Fibroblast of skin of right quadriceps (primary cell): ENCODE results near the gene CLEC4G.
A peak's percentile ranks its signal among the peaks of the same experiment; 100 is the strongest.
"Not testable (repeated sequence)": the region's sequence is repeated elsewhere in the genome, so short reads cannot be mapped to it uniquely, and the experiment has no call there.

ENCODE experiments used
- DNase-seq: peaks from one replicate; pipeline ENCODE4 v3.0.0-alpha.2; 2013

Gene CLEC4G, protein sequence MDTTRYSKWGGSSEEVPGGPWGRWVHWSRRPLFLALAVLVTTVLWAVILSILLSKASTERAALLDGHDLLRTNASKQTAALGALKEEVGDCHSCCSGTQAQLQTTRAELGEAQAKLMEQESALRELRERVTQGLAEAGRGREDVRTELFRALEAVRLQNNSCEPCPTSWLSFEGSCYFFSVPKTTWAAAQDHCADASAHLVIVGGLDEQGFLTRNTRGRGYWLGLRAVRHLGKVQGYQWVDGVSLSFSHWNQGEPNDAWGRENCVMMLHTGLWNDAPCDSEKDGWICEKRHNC

DNA sequence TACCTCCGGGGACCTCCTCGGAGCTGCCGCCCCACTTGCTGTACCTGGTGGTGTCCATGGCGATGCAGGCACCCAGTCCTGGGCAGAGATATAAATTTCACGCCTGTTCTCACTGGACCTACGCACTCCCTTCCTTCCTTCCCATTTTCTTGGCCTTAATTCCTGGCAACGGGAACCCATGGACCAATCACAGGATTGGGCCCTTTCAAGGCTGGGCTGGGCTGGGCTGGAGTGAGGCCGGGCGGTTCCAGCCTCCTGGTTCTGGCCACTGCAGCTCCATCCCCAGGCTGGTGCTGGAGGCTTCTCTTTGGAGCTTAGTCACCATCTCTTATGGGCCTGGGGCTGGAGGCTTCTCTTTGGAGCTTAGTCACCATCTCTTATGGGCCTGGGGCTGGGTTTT lies at the start of gene CLEC4G:
Gene CLEC4G (minus strand): TSS at position 66 of the 400 bp plus-strand sequence. CDS start 8 bp downstream, at position 58.
- DNase-seq, result no peak

DNA sequence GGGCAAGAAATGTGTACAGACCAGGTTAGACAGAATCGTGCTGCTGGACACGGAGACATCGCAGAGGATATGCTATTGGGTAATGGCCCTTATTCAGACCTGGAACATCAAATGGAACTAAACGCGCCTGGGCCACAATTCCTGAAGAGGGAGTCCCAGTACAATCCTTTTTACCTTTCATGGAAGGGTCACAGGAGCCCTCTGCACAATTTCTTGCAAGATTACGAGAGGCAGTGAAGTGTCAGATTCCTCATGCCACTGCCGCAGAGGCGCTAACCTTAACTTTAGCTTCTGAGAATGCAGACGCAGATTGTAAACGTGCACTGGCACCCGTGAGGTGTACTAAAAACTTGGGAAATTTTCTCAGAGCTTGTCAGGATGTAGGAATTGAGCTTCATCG lies 49.2 kb upstream of the CLEC4G start:
- no peak for DNase-seq

DNA sequence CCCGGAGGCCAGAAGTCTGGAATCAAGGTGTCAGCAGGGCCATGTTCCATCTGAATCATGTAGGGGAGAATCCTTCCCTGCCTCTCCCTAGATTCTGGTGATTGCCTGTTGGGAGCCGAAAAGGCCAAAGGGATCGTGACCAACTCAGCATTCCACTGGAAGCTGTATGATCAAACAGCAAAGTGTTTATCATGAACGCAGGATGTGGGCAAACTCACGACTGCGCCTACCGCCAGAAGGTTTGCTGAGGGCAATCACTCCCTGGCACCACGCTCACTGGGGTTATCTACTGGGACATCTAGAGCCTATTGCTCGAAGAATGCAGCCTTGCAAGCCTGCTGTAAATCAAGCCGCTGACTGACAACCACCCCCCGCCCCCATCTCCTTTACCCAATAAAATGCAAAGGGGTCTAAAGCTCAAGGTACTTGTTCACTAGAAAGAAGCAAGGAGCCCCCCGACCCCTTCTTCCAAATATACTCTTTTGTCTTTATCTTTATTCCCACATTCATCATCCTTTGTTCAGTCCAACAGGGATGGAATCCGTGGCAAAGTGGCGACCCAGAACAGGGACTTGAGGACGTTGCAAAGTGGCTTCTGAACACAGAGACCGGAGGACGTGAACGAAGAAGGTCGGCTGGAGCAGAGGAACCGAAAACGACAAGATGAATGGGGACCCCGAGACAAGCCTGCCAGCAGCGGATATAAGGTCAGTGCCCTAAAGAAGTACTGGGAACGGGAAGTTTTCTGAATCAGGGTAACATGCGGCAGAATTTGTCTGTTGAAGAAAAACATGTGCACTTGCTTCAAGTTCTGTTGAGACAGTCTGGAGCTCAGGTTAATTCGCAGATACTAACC lies 47.9 kb upstream of the CLEC4G start:
- DNase-seq, result no peak

DNA sequence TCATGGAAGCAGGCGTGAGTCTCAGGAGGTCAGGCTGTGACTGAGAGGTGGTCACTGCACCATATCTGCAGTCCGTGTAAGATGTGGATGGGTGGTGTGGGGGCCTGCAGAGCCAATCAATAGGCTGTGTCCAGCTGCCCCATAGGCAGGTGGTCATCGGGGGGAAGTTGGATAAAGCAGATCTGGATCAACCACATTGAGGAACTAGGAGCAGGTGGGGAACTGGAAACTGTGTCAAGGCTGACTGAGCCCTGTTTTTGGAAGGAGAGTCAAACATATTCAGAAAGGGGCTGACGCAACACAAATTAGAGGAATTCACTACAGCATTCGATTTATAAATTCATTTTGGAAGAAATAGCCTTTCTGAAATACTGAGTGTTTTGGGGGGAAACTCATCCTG lies 46.2 kb upstream of the CLEC4G start:
- no peak for DNase-seq

DNA sequence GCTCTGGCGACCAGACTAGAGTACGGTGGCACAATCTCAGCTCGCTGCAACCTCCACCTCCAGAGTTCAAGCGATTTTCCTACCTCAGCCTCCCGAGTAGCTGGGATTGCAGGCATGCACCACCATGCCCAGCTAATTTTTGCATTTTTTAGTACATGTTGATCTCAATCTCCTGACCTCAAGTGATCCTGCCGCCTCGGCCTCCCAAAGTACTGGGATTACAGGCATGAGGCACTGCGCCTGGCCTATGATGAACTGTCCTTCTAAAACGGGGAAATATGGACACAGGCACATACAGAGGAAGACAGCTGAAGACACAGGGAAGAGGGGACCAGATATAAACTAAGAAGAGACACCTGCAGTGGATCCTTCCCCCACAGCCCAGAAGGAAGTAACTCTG lies 43.9 kb upstream of the CLEC4G start:
- no peak for DNase-seq

DNA sequence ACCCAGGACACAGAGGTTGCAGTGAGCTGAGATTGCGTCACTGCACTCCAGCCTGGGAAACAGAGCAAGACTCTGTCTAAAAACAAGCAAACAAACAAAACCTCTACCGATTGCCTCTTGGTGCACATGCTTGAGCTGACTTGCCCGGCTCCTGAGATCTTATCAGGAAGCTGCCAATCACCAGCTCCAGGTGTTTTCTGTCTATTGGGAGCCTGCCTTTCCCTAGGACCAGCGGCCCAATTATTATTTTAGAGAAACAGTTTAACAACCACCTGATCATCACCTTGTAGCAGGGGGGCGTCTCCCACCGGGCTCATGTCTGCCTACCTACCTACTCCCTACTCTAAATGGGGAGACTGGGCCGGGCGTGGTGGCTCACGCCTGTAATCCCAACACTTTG lies 41.9 kb upstream of the CLEC4G start:
- no peak for DNase-seq

DNA sequence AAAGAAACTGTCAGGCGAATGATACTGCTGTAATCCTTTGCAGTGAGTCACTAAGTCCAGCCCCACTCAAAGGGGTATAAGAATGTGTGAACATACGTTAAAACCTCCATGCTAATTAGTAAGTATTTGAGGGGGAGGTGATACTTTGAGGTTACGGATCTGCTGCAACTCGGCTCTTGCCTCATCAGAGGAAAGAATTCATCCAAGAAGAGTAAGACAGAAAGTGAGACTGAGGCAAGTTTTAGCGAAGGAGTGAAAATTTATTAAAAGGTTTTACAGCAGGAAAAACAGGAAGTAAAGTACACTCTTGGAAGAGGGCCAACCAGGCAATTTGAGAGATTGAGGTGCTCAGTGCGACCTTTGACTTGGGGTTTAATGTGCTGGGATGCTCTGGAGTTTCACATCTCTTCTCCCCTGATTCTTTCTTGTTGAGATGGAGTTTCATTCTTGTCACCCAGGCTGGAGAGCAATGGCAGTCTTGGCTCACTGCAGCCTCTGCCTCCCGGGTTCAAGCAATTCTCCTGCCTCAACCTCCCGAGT lies 40.9 kb upstream of the CLEC4G start:
- DNase-seq, result peak; percentile 70

DNA sequence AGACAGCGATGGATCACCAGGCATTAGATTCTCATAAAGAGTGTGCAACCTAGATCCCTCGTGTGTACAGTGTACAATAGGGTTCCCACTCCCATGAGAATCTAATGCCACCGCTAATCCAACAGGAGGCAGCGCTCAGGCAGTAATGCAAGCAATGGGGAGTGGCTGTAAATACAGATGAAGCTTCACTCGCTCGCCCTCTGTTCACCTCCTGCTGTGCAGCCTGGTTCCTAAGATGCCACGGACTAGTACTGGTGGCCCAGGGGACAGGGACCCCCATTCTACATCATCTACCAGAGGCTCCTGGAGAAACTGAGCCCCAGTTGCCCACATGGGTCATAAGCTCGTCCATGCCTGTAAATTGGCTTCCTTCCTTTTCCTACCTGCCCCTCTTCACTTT lies 39.2 kb upstream of the CLEC4G start:
- DNase-seq, result no peak

DNA sequence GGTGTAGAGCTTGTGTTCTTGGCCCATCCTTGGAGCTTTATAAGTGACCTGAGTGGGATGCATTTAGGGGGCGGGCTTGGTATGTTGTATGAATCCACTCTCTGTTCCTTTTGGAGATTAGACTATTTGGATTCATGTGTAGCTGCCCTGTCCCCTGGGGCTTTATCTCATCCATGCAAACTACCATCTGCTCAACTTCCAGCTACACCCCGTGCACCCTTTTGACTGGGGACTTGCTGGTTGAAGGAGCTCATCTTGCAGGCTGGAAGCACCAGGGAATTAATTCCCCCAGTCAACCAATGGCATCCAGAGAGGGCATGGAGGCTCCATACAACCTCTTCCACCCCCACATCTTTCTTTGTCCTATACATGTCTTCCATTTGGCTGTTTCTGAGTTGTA lies 37.3 kb upstream of the CLEC4G start:
- DNase-seq, result no peak

DNA sequence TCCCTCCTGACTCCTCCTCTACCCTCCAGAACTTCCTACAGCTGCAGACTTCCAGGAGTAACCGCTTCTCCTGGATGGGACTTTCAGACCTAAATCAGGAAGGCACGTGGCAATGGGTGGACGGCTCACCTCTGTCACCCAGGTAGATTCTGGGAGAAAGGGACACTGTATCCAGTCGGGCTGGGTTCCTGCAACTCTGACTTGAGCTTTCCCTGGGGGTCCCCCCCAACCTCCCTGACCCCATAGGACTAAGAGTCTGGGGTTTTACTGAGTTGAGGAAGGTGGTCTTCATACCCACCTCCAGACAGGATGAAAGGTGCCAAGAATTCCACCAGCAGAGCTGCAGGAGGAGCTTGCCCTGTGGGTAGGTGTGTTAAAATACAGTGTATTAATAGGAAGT lies 35.6 kb upstream of the CLEC4G start:
- no peak for DNase-seq

DNA sequence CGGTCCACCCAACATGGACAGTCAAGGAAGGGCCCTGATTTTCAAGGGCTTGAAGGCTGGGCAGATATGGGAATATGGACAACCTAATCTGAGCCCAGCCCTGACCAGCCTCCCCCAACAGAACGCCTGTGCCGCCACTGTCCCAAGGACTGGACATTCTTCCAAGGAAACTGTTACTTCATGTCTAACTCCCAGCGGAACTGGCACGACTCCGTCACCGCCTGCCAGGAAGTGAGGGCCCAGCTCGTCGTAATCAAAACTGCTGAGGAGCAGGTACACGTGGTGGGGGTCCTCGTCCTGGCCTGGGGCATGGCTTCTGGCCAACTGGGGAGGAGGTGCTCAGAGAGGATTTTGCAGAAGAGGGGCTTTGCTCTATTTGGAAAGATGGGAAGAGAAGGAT lies 34.6 kb upstream of the CLEC4G start:
- no peak for DNase-seq

DNA sequence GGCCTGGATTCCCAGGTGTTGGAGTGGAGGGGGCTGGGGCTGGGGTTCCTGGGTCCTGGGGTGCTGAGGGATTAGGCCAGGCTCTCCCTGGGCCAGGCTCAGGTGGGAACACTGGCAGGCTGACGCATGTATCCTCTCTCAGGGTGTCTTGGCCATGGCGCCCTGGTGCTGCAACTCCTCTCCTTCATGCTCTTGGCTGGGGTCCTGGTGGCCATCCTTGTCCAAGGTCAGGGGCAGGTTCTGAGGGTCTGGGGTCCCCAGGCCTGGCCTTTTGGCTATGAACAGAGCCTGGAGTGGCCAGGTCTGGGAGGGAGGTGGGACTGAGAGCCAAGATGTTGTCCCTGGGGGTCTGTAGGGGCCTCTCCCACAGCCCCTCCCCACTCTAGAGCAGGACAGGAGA lies 33.1 kb upstream of the CLEC4G start:
- DNase-seq, result not testable (repeated sequence)

DNA sequence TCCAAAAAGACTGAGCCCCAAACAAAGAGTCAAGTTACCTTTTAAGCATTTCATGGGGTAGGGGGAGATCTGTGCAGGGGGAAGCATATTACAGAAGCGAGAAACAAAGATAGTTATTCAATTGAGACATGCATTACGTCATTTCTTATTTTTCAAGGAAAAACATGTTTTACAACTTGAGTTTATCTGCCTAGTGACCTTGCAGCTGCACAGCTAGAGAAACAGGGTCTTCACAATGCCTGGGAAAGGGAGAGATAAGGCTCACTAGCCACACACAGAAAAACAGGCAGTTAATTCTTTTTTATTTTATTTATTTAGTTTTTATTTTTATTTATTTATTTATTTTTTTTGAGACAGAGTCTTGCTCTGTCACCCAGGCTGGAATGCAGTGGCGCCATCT lies 32.2 kb upstream of the CLEC4G start:
- DNase-seq, result not testable (repeated sequence)

DNA sequence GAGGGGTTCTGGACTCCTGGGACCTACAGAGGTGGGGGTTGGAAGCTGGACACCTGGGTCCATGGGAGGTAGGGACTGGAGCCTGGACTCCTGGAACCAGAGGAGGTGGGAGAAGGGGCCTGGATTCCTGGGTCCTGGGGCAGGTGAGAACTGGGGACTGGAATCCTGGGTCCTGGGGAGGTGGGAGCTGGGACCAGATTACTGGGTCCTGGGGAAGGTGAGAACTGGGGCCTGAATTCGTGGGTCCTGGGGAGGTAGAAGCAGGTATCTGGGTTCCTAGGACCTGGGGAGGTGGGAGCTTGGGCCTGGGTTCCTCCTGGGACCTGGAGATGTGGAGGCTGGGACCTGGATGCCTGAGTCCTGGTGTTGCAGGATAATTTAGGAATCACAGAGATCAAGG lies 31.8 kb upstream of the CLEC4G start:
- no peak for DNase-seq

DNA sequence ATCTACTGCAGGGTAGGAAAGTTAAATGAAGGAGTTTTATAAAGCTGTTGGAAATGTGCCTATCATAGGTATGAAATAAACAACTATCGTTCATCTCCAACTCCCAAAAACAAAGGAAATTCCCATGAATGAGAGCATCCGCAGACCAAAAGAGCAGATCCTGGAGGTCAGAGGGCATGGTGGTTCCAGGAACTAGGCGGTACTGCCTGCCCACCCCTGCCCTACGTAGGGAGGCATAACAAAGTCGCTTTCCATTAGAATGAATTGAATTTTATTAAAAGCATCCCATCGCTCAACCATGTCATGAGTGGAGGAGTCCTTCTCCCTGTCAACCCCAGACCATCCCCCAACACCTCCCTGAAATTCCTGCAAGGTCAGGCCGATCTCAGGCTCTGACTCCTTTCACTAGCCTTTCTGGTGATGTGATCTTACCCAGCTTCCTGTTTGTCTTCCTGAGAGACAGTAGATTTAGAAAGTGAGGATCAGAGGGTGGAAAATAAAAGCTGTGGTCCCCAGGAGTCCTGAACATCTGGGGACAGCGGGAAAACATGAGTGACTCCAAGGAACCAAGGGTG lies 30.9 kb upstream of the CLEC4G start, which contains the start of gene CLEC4M:
Gene CLEC4M (plus strand): TSS at position 525 of the 575 bp plus-strand sequence. CDS start 24 bp downstream, at position 549.
- no peak for DNase-seq

DNA sequence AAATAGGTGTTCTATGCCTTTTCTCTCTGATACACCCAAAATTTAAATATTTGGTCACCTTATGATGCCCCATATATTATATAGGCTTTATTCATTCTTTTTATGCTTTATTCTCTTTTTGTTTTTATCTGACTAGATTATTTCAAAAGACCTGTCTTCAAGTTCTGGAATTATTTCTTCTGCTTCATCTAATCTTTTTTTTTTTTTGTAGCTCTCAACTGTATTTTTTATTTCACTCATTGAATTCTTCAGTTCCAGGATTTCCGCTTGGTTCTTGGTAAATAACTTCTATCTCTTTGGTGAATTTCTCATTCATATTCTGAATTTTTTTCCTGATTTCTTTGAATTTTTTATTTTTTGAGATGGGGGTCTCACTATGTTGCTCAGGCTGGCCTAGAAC lies 27.2 kb upstream of the CLEC4G start:
- no peak for DNase-seq

DNA sequence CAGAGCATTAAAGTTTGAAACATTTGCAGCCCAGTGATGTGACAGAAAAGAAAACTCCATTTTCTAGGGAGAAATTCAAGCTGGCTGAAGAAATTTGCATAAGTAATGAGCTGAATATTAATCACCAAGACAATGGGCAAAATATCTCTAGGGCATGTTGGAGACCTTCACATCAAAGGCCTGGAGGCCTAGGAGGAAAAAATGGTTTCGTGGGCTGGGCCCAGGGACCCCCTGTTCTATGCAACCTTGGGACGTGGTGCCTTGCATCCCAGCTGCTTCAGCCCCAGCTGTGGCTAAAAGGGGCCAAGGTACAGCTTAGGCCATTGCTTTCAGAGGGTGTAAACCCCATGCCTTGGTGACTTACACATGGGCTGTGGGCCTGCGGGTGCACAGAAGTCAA lies 25.4 kb upstream of the CLEC4G start:
- no peak for DNase-seq

DNA sequence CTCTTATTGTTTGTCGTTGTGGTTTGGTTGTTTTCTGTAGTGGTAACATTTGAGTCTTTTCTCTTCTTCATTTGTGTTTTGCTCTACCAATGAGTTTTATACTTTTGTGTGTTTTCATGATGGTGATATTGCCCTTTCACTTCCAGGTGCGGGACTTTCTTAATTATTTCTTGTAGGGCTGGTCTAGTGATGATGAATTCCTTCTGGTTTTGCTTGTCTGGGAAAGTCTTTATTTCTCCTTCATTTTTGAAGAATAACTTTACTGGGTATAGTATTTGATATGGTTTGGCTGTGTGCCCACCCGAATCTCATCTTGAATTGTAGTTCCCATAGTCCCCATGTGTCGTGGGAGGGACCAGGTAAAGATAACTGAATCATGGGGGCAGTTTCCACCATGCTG lies 24.3 kb upstream of the CLEC4G start:
- DNase-seq, result no peak

DNA sequence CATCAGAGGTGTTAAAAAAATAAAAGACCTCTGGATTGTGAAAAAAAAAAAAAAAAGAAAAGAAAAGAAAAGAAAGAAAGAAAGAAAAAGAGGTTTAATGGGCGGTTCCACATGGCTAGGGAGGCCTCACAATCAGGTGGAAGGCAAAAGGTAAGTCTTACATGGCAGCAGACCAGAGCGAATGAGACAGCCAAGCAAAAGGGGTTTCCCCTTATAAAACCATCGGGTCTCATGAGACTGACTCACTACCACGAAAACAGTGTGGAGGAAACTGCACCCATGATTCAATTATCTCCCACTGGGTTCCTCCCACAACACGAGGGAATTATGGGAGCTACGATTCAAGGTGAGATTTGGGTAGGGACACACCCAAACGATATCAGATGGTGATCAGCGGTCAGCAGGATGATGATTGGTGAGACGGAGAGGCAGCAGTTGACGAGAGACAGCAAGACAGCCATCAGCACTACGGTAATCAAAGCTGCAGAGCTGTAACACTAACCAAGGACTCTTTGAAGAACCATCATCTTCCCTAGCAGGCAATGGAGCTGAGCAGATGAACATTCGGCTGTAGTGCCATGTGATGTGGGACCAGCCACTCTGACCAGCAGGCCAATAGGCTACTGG lies 19.4 kb upstream of the CLEC4G start:
- no peak for DNase-seq

DNA sequence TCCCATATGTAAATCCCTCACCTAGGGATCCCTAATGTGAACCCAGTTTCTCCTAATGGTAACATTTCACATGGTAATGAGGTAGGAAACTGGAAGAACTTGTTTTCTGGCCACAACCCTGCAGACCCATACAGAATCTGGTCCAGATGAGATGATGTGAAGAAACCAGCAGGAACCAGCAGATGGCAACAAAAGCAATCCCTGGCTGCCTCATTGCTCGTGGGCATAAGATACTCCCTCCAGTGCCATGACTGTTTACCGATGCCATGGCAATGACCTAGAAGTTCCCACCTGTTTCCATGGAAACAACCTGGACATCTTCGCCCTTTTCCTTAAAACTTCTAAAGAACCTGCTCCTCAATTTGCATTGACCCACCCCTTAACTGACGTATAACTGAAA lies 16.8 kb upstream of the CLEC4G start:
- no peak for DNase-seq

DNA sequence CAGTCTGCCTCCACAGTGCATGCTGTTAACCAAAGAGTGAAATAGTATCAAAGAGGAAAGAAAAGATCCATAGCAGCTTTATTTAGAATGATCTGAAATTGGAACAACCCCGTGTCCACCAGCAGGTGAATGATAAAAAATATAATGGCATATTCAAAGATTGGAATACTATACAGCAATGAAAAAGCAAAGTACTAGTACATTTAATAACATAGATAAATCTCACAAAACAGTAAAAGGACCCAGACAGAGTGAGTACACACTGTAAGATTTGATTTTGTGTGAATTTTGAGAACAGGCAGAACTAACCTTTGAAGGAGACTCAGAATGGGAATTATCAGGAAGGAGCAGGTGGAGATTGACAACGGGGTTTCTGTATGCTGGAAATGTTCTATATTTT lies 16.3 kb upstream of the CLEC4G start:
- DNase-seq, result no peak

DNA sequence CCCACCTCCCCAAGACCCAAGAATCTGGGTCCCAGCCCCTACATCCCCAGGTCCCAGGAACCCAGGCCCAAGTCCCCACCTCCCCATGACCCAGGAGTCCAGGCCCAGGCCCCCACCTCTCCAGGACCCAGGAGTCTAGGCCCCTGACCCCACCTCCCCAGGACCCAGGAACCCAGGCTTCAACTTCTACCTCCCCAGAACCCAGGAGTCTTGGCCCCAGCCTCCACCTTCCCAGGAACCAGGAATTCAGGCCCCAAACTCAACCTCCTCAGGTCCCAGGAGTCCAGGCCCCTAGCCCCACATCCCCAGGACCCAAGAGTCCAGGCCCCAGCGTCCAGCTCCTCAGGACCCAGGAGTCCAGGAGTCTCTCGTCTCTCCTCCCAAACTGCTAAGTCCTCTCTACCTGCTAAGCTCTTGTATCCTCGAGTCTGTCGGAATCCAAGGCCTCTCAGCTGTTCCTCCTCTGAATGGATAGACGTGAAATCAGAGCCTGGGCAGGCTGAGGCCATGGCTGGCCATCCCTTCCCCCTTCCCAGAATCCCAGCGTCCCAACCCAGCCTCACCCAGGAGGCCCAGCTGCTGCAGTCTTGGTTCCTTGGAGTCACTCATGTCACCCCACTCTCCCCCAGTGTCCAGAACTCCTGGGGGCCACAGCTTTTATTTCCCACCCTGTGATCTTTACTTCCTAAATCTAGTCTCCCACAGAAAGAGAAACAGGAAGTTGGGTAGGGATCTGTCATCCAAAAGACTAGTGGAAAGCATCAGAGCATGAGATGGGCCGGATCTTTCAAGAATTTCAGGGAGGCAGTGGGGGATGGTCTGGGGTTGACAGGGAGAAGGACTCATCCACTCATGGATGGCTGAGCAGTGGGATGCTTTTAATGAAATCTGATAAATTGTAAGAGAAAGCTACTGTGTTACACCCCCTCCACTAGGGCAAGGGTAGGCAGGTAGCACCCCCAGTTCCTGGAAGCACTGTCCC lies 15.3 kb upstream of the CLEC4G start, which contains the start of gene CD209:
Gene CD209 (minus strand): TSS at position 632 of the 982 bp plus-strand sequence. CDS start 23 bp downstream, at position 609.
- DNase-seq, result no peak
